Liver (tissue), 3 donors: ENCODE data around the gene HDDC2.

Source experiments
- ATF3 ChIP-seq: IDR thresholded peaks from 2 replicates; pipeline ENCODE4 v1.6.1; 2016; ENCODE audit warnings: antibody characterized with exemption
- CTCF ChIP-seq: fragments of 150-350 bp; IDR thresholded peaks from 2 replicates; pipeline ENCODE4 v1.5.1; 2017; ENCODE audit warnings: improper control_type of control experiment, low read depth, low read length; ENCODE audit not compliant: missing input control
- FOXA1 ChIP-seq: IDR thresholded peaks from 2 replicates; pipeline ENCODE4 v1.6.1; 2016; ENCODE audit warnings: antibody characterized with exemption
- GABPA ChIP-seq, 2 donors: IDR thresholded peaks in 1 of 2; conservative IDR thresholded peaks in 1 of 2; 2 replicates each; pipeline ENCODE4 v1.6.1; 2016; ENCODE audit warnings: antibody characterized with exemption in 2 of 2, mild to moderate bottlenecking in 1 of 2, moderate library complexity in 1 of 2
- HNF4A ChIP-seq, 2 donors: conservative IDR thresholded peaks; 2 replicates each; pipeline ENCODE4 v1.6.1; 2016; ENCODE audit warnings: antibody characterized with exemption in 2 of 2, mild to moderate bottlenecking in 2 of 2
- HNF4G ChIP-seq: IDR thresholded peaks from 2 replicates; pipeline ENCODE4 v1.6.1; 2016; ENCODE audit warnings: antibody characterized with exemption
- JUND ChIP-seq, 2 donors: IDR thresholded peaks; 2 replicates each; pipeline ENCODE4 v1.6.1; 2016; ENCODE audit warnings: antibody characterized with exemption in 2 of 2
- MAX ChIP-seq: IDR thresholded peaks from 2 replicates; pipeline ENCODE4 v1.6.1; 2016; ENCODE audit warnings: antibody characterized with exemption
- RAD21 ChIP-seq, 2 donors: IDR thresholded peaks; 2 replicates each; pipeline ENCODE4 v1.6.1; 2016; ENCODE audit warnings: antibody characterized with exemption in 2 of 2, mild to moderate bottlenecking in 2 of 2
- REST ChIP-seq: IDR thresholded peaks from 2 replicates; pipeline ENCODE4 v1.6.1; 2016; ENCODE audit warnings: antibody characterized with exemption, mild to moderate bottlenecking
- RXRA ChIP-seq, 2 donors: IDR thresholded peaks; 2 replicates each; pipeline ENCODE4 v1.6.1; 2017 to 2018; ENCODE audit warnings: antibody characterized with exemption in 2 of 2, mild to moderate bottlenecking in 1 of 2
- TAF1 ChIP-seq: conservative IDR thresholded peaks from 2 replicates; pipeline ENCODE4 v1.6.1; 2016; ENCODE audit warnings: antibody characterized with exemption, mild to moderate bottlenecking
- YY1 ChIP-seq: IDR thresholded peaks from 2 replicates; pipeline ENCODE4 v1.6.1; 2016; ENCODE audit warnings: antibody characterized with exemption, mild to moderate bottlenecking
- donor health status: healthy.
- donor health status: healthy.

- TF ChIP-seq TAF1 (no peak), CTCF (no peak), GABPA (IDR thresholded peaks at IDR 0.05 in 1 of 2, conservative IDR thresholded peaks at IDR 0.05 in 1 of 2) (no peak), YY1 (no peak), HNF4G (no peak), REST (no peak), RXRA (IDR thresholded peaks at IDR 0.05) (no peak), HNF4A (conservative IDR thresholded peaks at IDR 0.05) (no peak), RAD21 (IDR thresholded peaks at IDR 0.05) (no peak), ATF3 (no peak), JUND (IDR thresholded peaks at IDR 0.05) (no peak), FOXA1 (no peak), MAX (no peak)
These were observed 16.4 kb downstream of the HDDC2 start for GRCh38 chr6:125285353-125285752.
